HG02840 (cell line): ENCODE measurements around the gene GLIS1.

ENCODE experiments used
- ATAC-seq: cut with Tn5 transposase; IDR thresholded peaks from one replicate; pipeline ENCODE4 v1.9.1; 2021; ENCODE audit warnings: mild to moderate bottlenecking, moderate library complexity, moderate number of reproducible peaks; ENCODE audit not compliant: unreplicated experiment, low FRiP score

GLIS1 gene

GRCh38 chr1:53458634-53459033, 280.3 kb downstream of the GLIS1 start:
- no peak for ATAC-seq
